Trophoblast cell (in vitro differentiated cells and primary cell): ENCODE data around the gene GAS2L1.
A peak's percentile ranks its signal among the peaks of the same experiment; 100 is the strongest.

ENCODE experiments used
- DNase-seq, 2 donors: peaks; one replicate each; pipeline ENCODE4 v3.0.0-alpha.2; 2016
- H2AFZ ChIP-seq: 2 replicates; pipeline ENCODE4 v1.6.1; 2013; ENCODE audit warnings: low read length, moderate library complexity, mild to moderate bottlenecking; ENCODE audit not compliant: insufficient read depth, poor library complexity
- H2AK5ac ChIP-seq: 2 replicates; pipeline ENCODE4 v1.6.1; 2013; ENCODE audit warnings: mild to moderate bottlenecking, low read length
- H2BK120ac ChIP-seq: 2 replicates; pipeline ENCODE4 v1.6.1; 2013; ENCODE audit warnings: low read length, mild to moderate bottlenecking, moderate library complexity; ENCODE audit not compliant: insufficient read depth, poor library complexity
- H2BK12ac ChIP-seq: 2 replicates; pipeline ENCODE4 v1.6.1; 2013; ENCODE audit warnings: mild to moderate bottlenecking, low read length, moderate library complexity
- H2BK5ac ChIP-seq: 2 replicates; pipeline ENCODE4 v1.6.1; 2013; ENCODE audit warnings: low read length, low read depth, moderate library complexity, mild to moderate bottlenecking; ENCODE audit not compliant: poor library complexity
- H3K14ac ChIP-seq: 2 replicates; pipeline ENCODE4 v1.6.1; 2013; ENCODE audit warnings: mild to moderate bottlenecking, low read length
- H3K18ac ChIP-seq: 2 replicates; pipeline ENCODE4 v1.6.1; 2013; ENCODE audit warnings: mild to moderate bottlenecking, low read length
- H3K23ac ChIP-seq: 2 replicates; pipeline ENCODE4 v1.6.1; 2013; ENCODE audit warnings: low read length
- H3K27ac ChIP-seq: 2 replicates; pipeline ENCODE4 v1.5.1; 2013; ENCODE audit warnings: low read depth, mild to moderate bottlenecking, inconsistent platforms, low read length, moderate library complexity
- H3K27me3 ChIP-seq: 2 replicates; pipeline ENCODE4 v1.6.1; 2013; ENCODE audit warnings: inconsistent platforms, mild to moderate bottlenecking, low read length, moderate library complexity; ENCODE audit not compliant: insufficient read depth
- H3K36me3 ChIP-seq, 2 experiments: 1 replicate in 1 of 2; 2 replicates in 1 of 2; pipeline ENCODE4 v1.6.1; 2013; ENCODE audit warnings: low read length in 2 of 2, mild to moderate bottlenecking in 2 of 2, moderate library complexity in 1 of 2; ENCODE audit not compliant: insufficient read depth in 2 of 2, control insufficient read depth in 1 of 2
- H3K4ac ChIP-seq: 2 replicates; pipeline ENCODE4 v1.6.1; 2013; ENCODE audit warnings: low read depth, mild to moderate bottlenecking, low read length, moderate library complexity
- H3K4me1 ChIP-seq, 2 experiments: 1 replicate in 1 of 2; 2 replicates in 1 of 2; pipeline ENCODE4 v1.6.1; 2013; ENCODE audit warnings: low read length in 2 of 2, mild to moderate bottlenecking in 2 of 2, moderate library complexity in 1 of 2; ENCODE audit not compliant: insufficient read depth in 2 of 2, control insufficient read depth in 1 of 2
- H3K4me2 ChIP-seq: 2 replicates; pipeline ENCODE4 v1.6.1; 2013; ENCODE audit warnings: inconsistent platforms, mild to moderate bottlenecking, low read length, moderate library complexity
- H3K4me3 ChIP-seq: 2 replicates; pipeline ENCODE4 v1.5.1; 2013; ENCODE audit warnings: mild to moderate bottlenecking, low read depth, low read length, inconsistent platforms
- H3K79me1 ChIP-seq: one replicate; pipeline ENCODE4 v1.6.1; 2013; ENCODE audit warnings: low read length
- H3K79me2 ChIP-seq: 2 replicates; pipeline ENCODE4 v1.6.1; 2013; ENCODE audit warnings: low read length, mild to moderate bottlenecking; ENCODE audit not compliant: control insufficient read depth, insufficient read depth, poor library complexity
- H3K9ac ChIP-seq: 2 replicates; pipeline ENCODE4 v1.6.1; 2013; ENCODE audit warnings: mild to moderate bottlenecking, low read length
- H3K9me3 ChIP-seq: 2 replicates; pipeline ENCODE4 v1.6.1; 2013; ENCODE audit warnings: low read depth, mild to moderate bottlenecking, control low read depth, inconsistent platforms, low read length; ENCODE audit not compliant: insufficient read depth
- H4K12ac ChIP-seq: 2 replicates; pipeline ENCODE4 v1.6.1; 2013; ENCODE audit warnings: low read depth, mild to moderate bottlenecking, low read length, moderate library complexity
- H4K8ac ChIP-seq: 2 replicates; pipeline ENCODE4 v1.6.1; 2013; ENCODE audit warnings: low read depth, mild to moderate bottlenecking, low read length, moderate library complexity
- H4K91ac ChIP-seq: one replicate; pipeline ENCODE4 v1.6.1; 2013; ENCODE audit warnings: low read depth, mild to moderate bottlenecking, low read length, moderate library complexity
- WGBS: extraction: QIAGEN DNeasy Blood & Tissue Kit; methylation state at CpG from one replicate; pipeline ENCODE4 v1.1.7; 2013; ENCODE audit warnings: missing lambda C conversion rate; ENCODE audit not compliant: insufficient read length, insufficient coverage; ENCODE audit errors: extremely low coverage; 5-methylcytosine and 5-hydroxymethylcytosine counted together

The GAS2L1 gene

DNA sequence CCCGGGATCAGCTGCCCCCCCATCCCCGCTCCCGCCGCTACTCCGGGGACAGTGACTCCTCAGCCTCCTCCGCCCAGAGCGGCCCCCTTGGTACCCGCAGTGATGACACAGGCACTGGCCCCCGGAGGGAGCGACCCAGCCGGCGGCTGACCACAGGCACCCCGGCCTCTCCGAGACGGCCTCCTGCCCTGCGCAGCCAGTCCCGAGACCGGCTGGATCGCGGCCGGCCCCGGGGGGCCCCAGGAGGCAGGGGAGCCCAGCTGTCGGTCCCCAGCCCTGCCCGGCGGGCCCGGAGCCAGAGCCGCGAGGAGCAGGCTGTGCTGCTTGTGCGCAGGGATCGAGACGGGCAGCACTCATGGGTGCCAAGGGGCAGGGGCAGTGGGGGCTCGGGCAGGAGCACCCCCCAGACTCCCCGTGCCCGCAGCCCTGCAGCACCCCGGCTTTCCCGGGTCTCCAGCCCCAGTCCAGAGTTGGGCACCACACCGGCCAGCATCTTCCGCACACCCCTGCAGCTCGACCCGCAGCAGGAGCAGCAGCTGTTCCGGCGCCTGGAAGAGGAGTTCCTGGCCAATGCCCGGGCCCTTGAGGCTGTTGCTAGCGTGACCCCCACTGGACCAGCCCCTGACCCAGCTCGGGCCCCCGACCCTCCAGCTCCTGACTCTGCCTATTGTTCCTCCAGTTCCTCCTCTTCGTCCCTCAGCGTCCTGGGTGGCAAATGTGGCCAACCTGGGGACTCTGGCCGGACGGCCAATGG is 5.2 kb downstream of the GAS2L1 start:
- no peak for DNase-seq
- Histone ChIP-seq H3K23ac (no peak overlapping the region), H3K36me3 (peaks cover 7 to 9% of the 10 kb centered on the region in 2 experiments), H3K18ac (no peak overlapping the region), H2AK5ac (no peak overlapping the region), H2BK120ac (no peak overlapping the region), H4K12ac (no peak overlapping the region), H4K8ac (no peak overlapping the region), H2BK12ac (no peak overlapping the region), H3K9ac (no peak overlapping the region), H2BK5ac (no peak overlapping the region), H3K27ac (no peak overlapping the region), H3K27me3 (peaks cover 31% of the 10 kb centered on the region), H3K9me3 (peaks cover 3% of the 10 kb centered on the region), H2AFZ (no peak overlapping the region), H3K14ac (no peak overlapping the region), H3K4me2 (no peak overlapping the region), H3K79me1 (peaks cover 9% of the 10 kb centered on the region), H4K91ac (no peak overlapping the region), H3K4me1 (peaks cover 28 to 38% of the 10 kb centered on the region in 2 experiments), H3K4me3 (no peak overlapping the region), H3K79me2 (peaks cover 5% of the 10 kb centered on the region), H3K4ac (no peak overlapping the region)
- no CpG with 5 or more reads among the region's 50 CpGs for WGBS

DNA sequence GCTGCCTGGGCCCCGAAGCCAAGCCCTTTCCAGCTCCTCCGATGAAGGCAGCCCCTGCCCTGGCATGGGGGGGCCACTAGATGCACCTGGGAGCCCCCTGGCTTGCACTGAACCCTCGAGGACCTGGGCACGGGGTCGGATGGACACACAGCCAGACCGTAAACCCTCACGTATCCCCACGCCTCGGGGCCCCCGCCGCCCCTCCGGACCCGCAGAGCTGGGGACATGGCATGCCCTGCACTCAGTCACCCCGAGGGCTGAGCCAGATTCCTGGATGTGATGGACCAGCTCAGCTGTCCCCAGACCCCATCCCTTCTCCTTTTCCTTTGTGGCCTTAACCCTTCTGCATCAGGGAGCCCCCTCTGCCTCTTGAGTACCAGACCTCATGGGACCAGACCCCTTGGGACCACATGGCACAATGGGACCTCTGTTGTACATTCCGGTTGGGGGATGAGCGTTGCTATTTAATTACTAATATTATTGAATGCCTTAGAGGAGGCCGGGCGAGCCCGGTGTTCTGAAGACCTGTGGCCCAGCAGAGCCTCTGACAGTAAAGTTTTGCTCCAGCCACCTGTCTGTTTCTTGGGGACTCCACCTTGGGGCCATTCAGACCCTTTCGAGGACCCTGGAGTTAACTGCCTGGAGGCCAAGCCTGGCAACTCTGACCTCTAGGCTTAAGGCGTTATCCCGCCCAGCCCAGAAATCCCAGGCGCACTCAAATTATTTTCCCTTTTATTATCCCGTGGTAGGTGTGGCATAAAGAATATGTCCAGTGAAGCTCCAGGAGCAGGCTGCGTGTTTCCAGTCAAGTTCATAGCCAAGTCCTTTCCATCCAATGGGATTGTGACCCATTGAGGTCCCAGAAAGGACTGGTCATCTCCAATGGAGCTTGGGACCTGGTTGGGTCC is 6.0 kb downstream of the GAS2L1 start:
- Histone ChIP-seq H2BK5ac (no peak overlapping the region), H3K14ac (no peak overlapping the region), H3K79me2 (peaks cover under 1% of the 10 kb centered on the region), H4K91ac (no peak overlapping the region), H3K27me3 (peaks cover 31% of the 10 kb centered on the region), H3K36me3 (peaks cover 7 to 9% of the 10 kb centered on the region in 2 experiments), H2BK120ac (no peak overlapping the region), H2AK5ac (no peak overlapping the region), H3K18ac (no peak overlapping the region), H3K9me3 (peaks cover 3% of the 10 kb centered on the region), H3K4ac (no peak overlapping the region), H2BK12ac (no peak overlapping the region), H3K4me3 (no peak overlapping the region), H4K8ac (no peak overlapping the region), H2AFZ (no peak overlapping the region), H3K23ac (no peak overlapping the region), H4K12ac (no peak overlapping the region), H3K9ac (no peak overlapping the region), H3K4me2 (no peak overlapping the region), H3K4me1 (peaks cover 27 to 36% of the 10 kb centered on the region in 2 experiments), H3K79me1 (peaks cover 3% of the 10 kb centered on the region), H3K27ac (no peak overlapping the region)
- DNase-seq = no peak
- WGBS = no CpG with 5 or more reads among the region's 25 CpGs

DNA sequence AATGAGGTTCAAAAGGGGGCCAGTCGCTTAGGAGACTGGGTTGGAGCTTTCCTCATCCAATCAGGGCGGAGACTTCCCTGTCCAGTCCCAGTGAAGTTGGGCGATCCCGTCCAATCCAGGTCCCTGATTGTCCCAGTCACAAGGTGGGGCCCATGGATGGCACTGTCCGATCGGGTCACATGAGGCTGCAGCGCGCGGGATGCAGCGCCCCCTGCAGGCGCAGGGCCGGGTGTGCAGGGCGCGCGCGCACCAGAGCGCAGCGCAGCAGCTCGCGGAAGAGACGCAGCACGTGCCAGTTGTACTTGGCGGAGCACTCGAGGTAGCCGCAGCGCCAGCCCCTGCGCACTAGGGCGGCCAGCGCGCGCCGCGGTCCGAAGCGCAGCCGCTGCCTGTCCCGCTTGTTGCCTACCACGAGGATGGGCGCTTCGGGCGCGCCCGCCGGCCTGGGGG is 6.7 kb downstream of the GAS2L1 start:
- peak in 1 of 2 donors; percentile 47 for DNase-seq
- no peak overlapping the region for H4K12ac ChIP-seq
- peaks cover 2% of the 10 kb centered on the region for H3K79me1 ChIP-seq
- no peak overlapping the region for H4K8ac ChIP-seq
- no peak overlapping the region for H4K91ac ChIP-seq
- H3K4ac ChIP-seq = no peak overlapping the region
- H2BK12ac ChIP-seq = no peak overlapping the region
- no peak overlapping the region for H3K4me3 ChIP-seq
- no peaks in the 10 kb centered on the region for H3K79me2 ChIP-seq
- no CpG with 5 or more reads among the region's 44 CpGs for WGBS
- no peak overlapping the region for H3K27ac ChIP-seq
- peaks cover 7 to 9% of the 10 kb centered on the region in 2 experiments for H3K36me3 ChIP-seq
- no peak overlapping the region for H2AK5ac ChIP-seq
- peaks cover 20 to 30% of the 10 kb centered on the region in 2 experiments for H3K4me1 ChIP-seq
- H3K23ac ChIP-seq = no peak overlapping the region
- H3K18ac ChIP-seq = no peak overlapping the region
- no peak overlapping the region for H3K9ac ChIP-seq
- peaks cover 31% of the 10 kb centered on the region for H3K27me3 ChIP-seq
- no peak overlapping the region for H2BK120ac ChIP-seq
- peaks cover 3% of the 10 kb centered on the region for H3K9me3 ChIP-seq
- H3K14ac ChIP-seq = no peak overlapping the region
- H3K4me2 ChIP-seq = no peak overlapping the region
- no peak overlapping the region for H2BK5ac ChIP-seq
- no peak overlapping the region for H2AFZ ChIP-seq

DNA sequence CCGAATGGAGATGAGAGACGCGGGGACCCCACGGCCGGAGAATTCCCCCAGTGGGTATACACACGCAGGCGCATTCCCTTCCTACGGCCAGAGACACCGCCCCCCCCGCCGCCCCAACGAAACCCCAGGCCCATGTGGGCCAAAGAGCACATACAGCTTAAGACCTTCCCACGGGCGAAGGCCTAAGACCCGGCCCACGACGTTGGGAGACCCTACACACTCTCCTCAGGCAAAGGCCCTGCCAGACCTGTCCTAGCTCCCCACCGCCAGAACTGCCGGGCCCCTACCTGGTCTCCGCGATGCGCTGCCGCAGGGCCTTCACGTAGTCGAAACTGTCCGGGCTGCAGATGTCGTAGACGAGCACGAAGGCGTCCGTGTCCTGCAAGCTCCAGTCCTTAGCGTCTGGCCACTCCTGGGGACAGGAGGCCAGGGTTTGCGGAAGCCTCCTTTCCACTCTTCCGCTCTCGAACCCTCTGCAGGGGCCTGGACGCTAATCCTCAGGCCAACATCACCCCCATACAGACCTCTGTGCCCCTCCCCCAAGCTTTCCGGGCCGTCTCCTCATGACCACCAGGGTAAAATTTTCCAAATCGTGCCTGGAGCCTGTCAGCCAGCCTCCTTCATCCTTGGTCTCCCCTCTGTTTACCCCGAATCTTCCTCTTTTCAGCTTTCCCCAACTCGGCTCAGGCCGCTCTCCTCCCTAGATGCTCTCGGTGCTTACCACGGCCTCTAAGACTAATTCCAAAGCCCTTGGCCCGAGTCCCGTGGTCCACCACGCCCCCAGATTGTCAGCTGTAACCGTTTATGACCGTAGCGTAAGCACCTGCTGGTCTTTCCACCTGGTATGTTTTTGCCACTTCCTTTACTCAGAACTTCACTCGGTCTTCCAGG is 7.4 kb downstream of the GAS2L1 start:
- Histone ChIP-seq H2BK120ac (no peak overlapping the region), H3K4me1 (peaks cover 17 to 24% of the 10 kb centered on the region in 2 experiments), H3K14ac (no peak overlapping the region), H3K9ac (no peak overlapping the region), H3K4me2 (no peak overlapping the region), H3K79me2 (no peaks in the 10 kb centered on the region), H3K4ac (no peak overlapping the region), H2AK5ac (no peak overlapping the region), H4K12ac (no peak overlapping the region), H3K27me3 (peaks cover 31% of the 10 kb centered on the region), H4K8ac (no peak overlapping the region), H3K79me1 (peaks cover 2% of the 10 kb centered on the region), H2BK12ac (no peak overlapping the region), H3K4me3 (no peak overlapping the region), H3K18ac (no peak overlapping the region), H2AFZ (no peak overlapping the region), H3K9me3 (peaks cover 3% of the 10 kb centered on the region), H2BK5ac (no peak overlapping the region), H3K27ac (no peak overlapping the region), H3K23ac (no peak overlapping the region), H3K36me3 (peaks cover 7 to 9% of the 10 kb centered on the region in 2 experiments), H4K91ac (no peak overlapping the region)
- no peak for DNase-seq
- no CpG with 5 or more reads among the region's 51 CpGs for WGBS
